ENCODE data around the gene ZNF418. TPM values are rescaled to one million over a fixed set of nuclear protein-coding genes. Genes with fewer than 3 reads are reported as not detected.

Gene ZNF418
- total and polyA plus RNA-seq, 2 of the 8 experiments (the other 6 are each of a cell fraction or from before 2014, with no cell fraction given), result 10.5 to 18.8 TPM

GRCh38 chr19:57947088-57947418 is 11.9 kb upstream of the ZNF418 start (continued):
- no peak for TF ChIP-seq CHD7 (IDR thresholded peaks at IDR 0.05; ENCODE audit: insufficient replicate concordance, low read length)
- no peak for TF ChIP-seq POLR2A (IDR thresholded peaks at IDR 0.05; ENCODE audit: control extremely low read depth in 1 of 2, low read depth in 2 of 2, low read length in 2 of 2)
- no peak for TF ChIP-seq CHD2 (IDR thresholded peaks at IDR 0.05; ENCODE audit: low read length)
- TF ChIP-seq CBX5 (IDR thresholded peaks at IDR 0.05; ENCODE audit: low read depth, low read length), result no peak
- TF ChIP-seq KDM4A (IDR thresholded peaks at IDR 0.05; ENCODE audit: low read depth, low read length, severe bottlenecking), result no peak
- no peak for TF ChIP-seq RNF2 (IDR thresholded peaks at IDR 0.05; ENCODE audit: borderline replicate concordance, low read depth, low read length, missing control alignments, poor library complexity, severe bottlenecking)
